Ovary (tissue), 9 donors: ENCODE results near the gene CFHR5. TPM values are rescaled to one million over a fixed set of nuclear protein-coding genes. Genes with fewer than 3 reads are reported as not detected.

Source experiments
- DNase-seq, 5 donors: peaks; one replicate each; pipeline ENCODE4 v3.0.0-alpha.2; 2019 to 2020
- H3K27ac ChIP-seq, 2 donors: fragments of 200-600 bp; one replicate each; pipeline versions ENCODE4 v1.5.1 to v1.8.0; 2019 to 2022
- H3K27me3 ChIP-seq: fragments of 200-600 bp; one replicate; pipeline ENCODE4 v1.8.0; 2022
- H3K36me3 ChIP-seq: fragments of 200-600 bp; sonication (generic); one replicate; pipeline ENCODE4 v1.5.1; 2019
- H3K4me1 ChIP-seq: one replicate; pipeline ENCODE4 v1.8.1; 2013; ENCODE audit warnings: mild to moderate bottlenecking, moderate library complexity; ENCODE audit not compliant: insufficient read depth
- H3K4me3 ChIP-seq: fragments of 200-600 bp; sonication (generic); one replicate; pipeline ENCODE4 v1.5.1; 2017
- H3K9me3 ChIP-seq, 2 donors: fragments of 200-600 bp in 1 of 2; sonication (generic) in 1 of 2; one replicate each; pipeline versions ENCODE4 v1.5.1 to v1.8.1; 2013 to 2019; ENCODE audit warnings: mild to moderate bottlenecking in 1 of 2, moderate library complexity in 1 of 2
- EP300 ChIP-seq: sonication (generic); formaldehyde crosslinking; IDR thresholded peaks from one replicate; pipeline ENCODE4 v1.6.1; 2017; ENCODE audit warnings: antibody characterized with exemption
- POLR2A ChIP-seq: fragments of 450-650 bp; IDR thresholded peaks from one replicate; pipeline ENCODE4 v1.6.1; 2017; ENCODE audit warnings: antibody characterized with exemption, mild to moderate bottlenecking, moderate library complexity
- WGBS, 3 donors: extraction: QIAGEN DNeasy Blood & Tissue Kit in 1 of 3; methylation state at CpG; one replicate each; pipeline versions ENCODE4 v1.1.5 to v1.1.7; 2013 to 2017; 5-methylcytosine and 5-hydroxymethylcytosine counted together
- intact Hi-C, 4 donors: fragments of 100-400 bp; cut with DNase I; formaldehyde crosslinking; loops; one replicate each; pipeline versions ENCODE4 v1.11.0 to v1.15.1; 2022 to 2023
- polyA plus RNA-seq, 2 donors: library from polyadenylated mRNA; stranded (reverse); fragments of 200-250 nt in 1 of 2; fragments of 350-450 nt in 1 of 2; fragmentation: Illumina TruSeq in 1 of 2; extraction: RNeasy Lipid Tissue Mini Kit (QIAGEN cat#74804) in 1 of 2; gene quantifications; one replicate each; pipeline ENCODE4 v1.2.3, GENCODE V29; 2013 to 2014
- total RNA-seq, 7 donors: library from RNA; depleted of rRNA in 2 of 7; stranded (reverse); fragments of >200 nt in 2 of 7; fragmentation: NEBNext Ultra II Directional in 3 of 7; extraction: Animal tissue kit (Norgen Biotek cat#: 25700) in 3 of 7; gene quantifications; one replicate each; pipeline versions ENCODE4 v1.1.0 to v1.2.4, GENCODE V29; 2016 to 2023
- TF ChIP-seq, protein P1 (sequence below), 3 donors: fragments of 450-650 bp in 2 of 3; fragments of 200-600 bp in 1 of 3; IDR thresholded peaks; one replicate each; pipeline versions ENCODE4 v1.5.1 to v1.8.0; 2016 to 2022; ENCODE audit warnings: antibody characterized with exemption in 3 of 3, mild to moderate bottlenecking in 1 of 3
- donor health status: DM: no; HTN: no; CAD: no; lungs with moderate emphysema.
- donor health status: DM: no; HTN: no; CAD: no.
- donor health status: Bipolar disorder and iron deficiency.
- donor health status: DM: yes; HTN: yes; CAD: no.
- donor health status: DM: no; HTN: no; CAD: no.
- donor health status: DM: yes; HTN: yes; CAD: no.

The CFHR5 gene
- total and polyA plus RNA-seq, 9 donors, result 0.10 TPM; not detected in 8

DNA sequence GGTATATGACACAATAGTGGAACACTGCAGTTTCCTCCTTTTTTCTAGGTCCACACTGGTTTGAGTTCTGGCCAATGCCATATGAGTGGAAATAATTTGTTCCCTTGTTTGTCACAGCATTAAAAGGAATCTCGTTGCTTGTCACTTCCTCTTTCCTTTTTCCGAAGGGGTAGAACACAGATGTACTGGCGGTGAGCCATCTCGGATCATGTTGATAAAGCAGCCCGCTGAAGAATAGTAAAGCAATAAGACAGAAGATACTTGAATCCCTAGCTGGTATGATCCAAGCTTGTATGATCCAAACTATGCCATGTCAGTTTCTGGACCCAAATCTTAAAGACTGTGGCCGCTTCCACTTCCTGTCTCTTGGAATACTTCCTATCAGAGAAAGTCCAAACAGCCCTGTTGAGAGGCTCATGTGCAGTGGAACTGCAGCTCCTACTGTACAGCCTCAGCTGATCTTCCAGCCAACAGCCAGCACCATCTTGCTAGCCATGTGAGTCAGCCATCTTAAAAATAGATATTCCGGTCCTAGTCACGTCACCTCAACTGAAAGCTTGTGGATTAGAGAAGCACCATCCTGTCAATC is 40.3 kb downstream of the CFHR5 start:
- DNase-seq, result no peak
- Histone ChIP-seq H3K36me3 (no peaks in the 10 kb centered on the region), H3K4me3 (no peak overlapping the region), H3K4me1 (no peaks in the 10 kb centered on the region), H3K9me3 (no peaks in the 10 kb centered on the region), H3K27ac (no peak overlapping the region), H3K27me3 (no peaks in the 10 kb centered on the region)
- intact Hi-C loops, result no loop called here
- TF ChIP-seq POLR2A (no peak), EP300 (no peak)
- TF ChIP-seq, protein P1, sequence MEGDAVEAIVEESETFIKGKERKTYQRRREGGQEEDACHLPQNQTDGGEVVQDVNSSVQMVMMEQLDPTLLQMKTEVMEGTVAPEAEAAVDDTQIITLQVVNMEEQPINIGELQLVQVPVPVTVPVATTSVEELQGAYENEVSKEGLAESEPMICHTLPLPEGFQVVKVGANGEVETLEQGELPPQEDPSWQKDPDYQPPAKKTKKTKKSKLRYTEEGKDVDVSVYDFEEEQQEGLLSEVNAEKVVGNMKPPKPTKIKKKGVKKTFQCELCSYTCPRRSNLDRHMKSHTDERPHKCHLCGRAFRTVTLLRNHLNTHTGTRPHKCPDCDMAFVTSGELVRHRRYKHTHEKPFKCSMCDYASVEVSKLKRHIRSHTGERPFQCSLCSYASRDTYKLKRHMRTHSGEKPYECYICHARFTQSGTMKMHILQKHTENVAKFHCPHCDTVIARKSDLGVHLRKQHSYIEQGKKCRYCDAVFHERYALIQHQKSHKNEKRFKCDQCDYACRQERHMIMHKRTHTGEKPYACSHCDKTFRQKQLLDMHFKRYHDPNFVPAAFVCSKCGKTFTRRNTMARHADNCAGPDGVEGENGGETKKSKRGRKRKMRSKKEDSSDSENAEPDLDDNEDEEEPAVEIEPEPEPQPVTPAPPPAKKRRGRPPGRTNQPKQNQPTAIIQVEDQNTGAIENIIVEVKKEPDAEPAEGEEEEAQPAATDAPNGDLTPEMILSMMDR (IDR thresholded peaks at IDR 0.05), result no peak
- WGBS, 3 donors, result 77 to 81% (median 77%) methylated on average over 8 of the region's 8 CpGs

DNA sequence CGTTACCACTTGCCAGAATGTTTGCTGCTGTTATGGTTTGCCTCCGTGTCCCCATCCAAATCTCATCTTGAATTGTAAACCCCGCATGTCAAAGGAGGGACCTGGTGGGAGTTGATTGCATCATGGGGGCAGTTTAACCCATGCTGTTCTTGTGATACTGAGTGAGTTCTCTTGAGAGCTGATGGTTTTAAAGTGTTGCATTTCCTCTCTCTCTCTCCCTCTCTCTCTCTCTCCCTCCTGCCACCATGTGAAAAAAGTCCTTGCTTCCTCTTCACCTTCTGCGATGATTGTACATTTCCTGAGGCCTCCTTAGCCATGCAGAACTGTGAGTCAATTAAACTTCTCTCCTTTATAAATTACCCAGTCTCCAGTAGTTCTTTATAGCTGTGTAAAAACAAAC is 44.4 kb downstream of the CFHR5 start:
- Histone ChIP-seq H3K4me1 (no peaks in the 10 kb centered on the region), H3K27me3 (no peaks in the 10 kb centered on the region), H3K27ac (no peak overlapping the region), H3K4me3 (no peak overlapping the region), H3K36me3 (no peaks in the 10 kb centered on the region), H3K9me3 (no peaks in the 10 kb centered on the region)
- TF ChIP-seq EP300, result no peak
- no peak for TF ChIP-seq POLR2A
- TF ChIP-seq, protein P1 (IDR thresholded peaks at IDR 0.05), result no peak
- WGBS, 3 donors, result 45 to 47% (median 46%) methylated on average over 4 of the region's 4 CpGs
- no peak for DNase-seq
- intact Hi-C loops, result no loop called here

DNA sequence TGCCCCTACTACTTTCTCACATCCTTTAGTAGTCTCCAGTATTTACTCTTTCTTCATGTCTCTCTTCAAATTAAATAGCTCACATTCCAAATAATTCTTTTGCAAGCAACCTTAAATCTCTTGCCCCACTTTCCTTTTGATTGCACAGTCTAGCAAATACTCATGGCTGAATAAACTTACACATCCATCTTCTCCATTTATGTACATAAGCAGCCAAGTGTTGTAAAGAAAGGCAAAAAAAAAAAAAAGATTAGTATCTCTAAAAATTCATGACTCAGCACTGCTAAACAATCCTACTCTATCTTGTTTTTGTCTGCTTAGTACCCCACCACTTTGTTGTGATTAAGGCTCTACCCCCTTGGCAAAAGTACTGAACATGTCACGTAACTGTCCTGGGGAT is 47.1 kb downstream of the CFHR5 start:
- TF ChIP-seq EP300 (no peak), POLR2A (no peak)
- TF ChIP-seq, protein P1 (IDR thresholded peaks at IDR 0.05), result no peak
- WGBS, 3 donors, result 0 to 96% (median 54%) methylated on average over 1 of the region's 1 CpG
- Histone ChIP-seq H3K27me3 (no peaks in the 10 kb centered on the region), H3K4me1 (no peaks in the 10 kb centered on the region), H3K9me3 (no peaks in the 10 kb centered on the region), H3K27ac (no peak overlapping the region), H3K36me3 (no peaks in the 10 kb centered on the region), H3K4me3 (no peak overlapping the region)
- intact Hi-C loops, result no loop called here
- DNase-seq, result no peak

DNA sequence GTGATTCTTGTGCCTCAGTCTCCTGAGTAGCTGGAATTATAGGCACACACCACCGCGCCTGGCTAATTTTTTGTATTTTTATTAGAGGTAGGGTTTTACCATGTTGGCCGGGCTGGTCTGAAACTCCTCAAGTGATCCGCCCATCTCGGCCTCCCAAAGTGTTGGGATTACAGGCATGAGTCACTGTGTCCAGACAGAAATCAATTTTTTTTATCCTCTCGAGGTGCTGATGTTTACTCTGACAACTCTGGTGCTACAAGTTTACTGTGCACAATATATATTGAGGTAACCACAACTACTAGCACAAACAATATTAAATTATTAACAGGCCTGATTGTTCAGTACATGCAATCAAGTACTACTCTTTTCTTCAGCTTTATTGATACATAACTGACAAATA is 50.0 kb downstream of the CFHR5 start:
- Histone ChIP-seq H3K27me3 (no peaks in the 10 kb centered on the region), H3K4me3 (no peak overlapping the region), H3K27ac (no peak overlapping the region), H3K36me3 (no peaks in the 10 kb centered on the region), H3K4me1 (no peaks in the 10 kb centered on the region), H3K9me3 (no peaks in the 10 kb centered on the region)
- intact Hi-C loops, result no loop called here
- no peak for TF ChIP-seq EP300
- no peak for TF ChIP-seq POLR2A
- TF ChIP-seq, protein P1 (IDR thresholded peaks at IDR 0.05), result no peak
- WGBS, 3 donors, result 88 to 96% (median 90%) methylated on average over 6 of the region's 6 CpGs
- no peak for DNase-seq
